ENCODE measurements around the gene DNAH17. TPM values are rescaled to one million over a fixed set of nuclear protein-coding genes. Genes with fewer than 3 reads are reported as not detected.

The DNAH17 gene
- total RNA-seq, 2 donors from 2014 or later = 0.76 to 1.0 TPM

GRCh38 chr17:78541488-78542206, 35.5 kb downstream of the DNAH17 start:
- Mint-ChIP-seq H3K36me3 (ENCODE audit: insufficient read depth in 2 of 2) (no peaks in the 10 kb centered on the region), H3K4me1 (ENCODE audit: low read depth) (peaks cover 7% of the 10 kb centered on the region), H3K9me3 (no peaks in the 10 kb centered on the region), H3K27me3 (ENCODE audit: low read depth) (no peaks in the 10 kb centered on the region), H3K4me3 (no peak overlapping the region), H3K27ac (no peak overlapping the region)
- ATAC-seq (replicated peaks in 1 of 2) (no peak), DNase-seq (no peak)

DNA sequence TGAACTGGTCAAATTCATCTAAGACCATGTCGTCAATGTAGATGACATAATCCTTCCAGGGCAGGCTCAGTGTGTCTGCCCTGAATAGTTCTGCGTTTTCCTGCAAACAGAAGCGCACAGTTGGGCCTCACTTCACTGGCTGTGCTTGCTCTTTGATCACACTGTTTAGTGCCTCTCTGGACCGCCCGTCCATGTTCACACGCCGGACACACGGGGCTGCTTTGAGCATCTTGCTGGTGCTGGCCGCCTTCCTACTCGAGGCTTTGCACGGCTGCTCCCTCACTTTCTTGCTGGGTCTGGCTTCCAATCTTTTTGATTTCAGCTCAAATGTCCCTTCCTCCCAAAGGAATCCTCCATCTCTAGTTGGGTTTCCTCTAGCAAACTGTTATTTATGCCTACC, 37.4 kb downstream of the DNAH17 start:
- Mint-ChIP-seq H3K36me3 (ENCODE audit: insufficient read depth in 2 of 2) (no peaks in the 10 kb centered on the region), H3K27ac (no peak overlapping the region), H3K27me3 (ENCODE audit: low read depth) (no peaks in the 10 kb centered on the region), H3K4me1 (ENCODE audit: low read depth) (peaks cover 20% of the 10 kb centered on the region), H3K9me3 (no peaks in the 10 kb centered on the region), H3K4me3 (no peak overlapping the region)
- no peak for DNase-seq
- ATAC-seq (replicated peaks in 1 of 2) = no peak

DNA sequence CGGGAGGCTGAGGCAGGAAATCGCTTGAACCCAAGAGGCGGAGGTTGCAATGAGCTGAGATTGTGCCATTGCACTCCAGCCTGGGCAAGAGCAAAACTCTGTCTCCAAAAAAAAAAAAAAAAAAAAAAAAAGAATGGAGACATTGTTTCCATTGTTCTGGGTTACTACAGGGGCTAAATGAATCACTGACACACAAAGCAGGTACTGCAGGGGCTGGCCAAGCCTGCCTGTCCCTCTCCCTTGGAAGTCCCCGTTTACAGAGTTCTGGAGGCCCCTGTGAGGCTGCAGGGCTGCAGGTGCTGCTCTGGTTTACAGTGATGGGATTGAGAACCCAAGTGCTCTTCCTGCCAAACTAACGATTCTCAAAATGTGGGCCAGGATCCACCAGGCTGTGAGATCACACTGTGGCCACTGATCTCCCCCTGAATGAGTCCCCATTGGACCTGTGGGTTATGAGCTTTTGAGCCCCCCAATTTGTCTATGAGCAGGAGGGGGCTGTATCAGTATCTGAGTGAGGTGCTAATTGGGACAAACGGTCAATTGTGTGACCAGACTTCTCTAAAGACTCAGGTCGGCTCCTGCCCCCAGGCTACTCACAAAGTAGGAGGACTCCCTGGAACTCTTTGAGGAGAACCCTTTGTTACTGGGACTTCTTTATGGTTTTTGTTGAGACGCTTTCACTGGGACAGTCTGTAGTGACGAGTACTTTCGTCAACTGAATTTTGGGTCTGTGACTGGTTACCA, 39.0 kb downstream of the DNAH17 start:
- no peak overlapping the region for H3K4me3 Mint-ChIP-seq
- peak; percentile 95 to 97 for ATAC-seq (replicated peaks in 1 of 2)
- peaks cover 32% of the 10 kb centered on the region for H3K4me1 Mint-ChIP-seq (ENCODE audit: low read depth)
- H3K27ac Mint-ChIP-seq = no peak overlapping the region
- no peaks in the 10 kb centered on the region for H3K36me3 Mint-ChIP-seq (ENCODE audit: insufficient read depth in 2 of 2)
- DNase-seq = peak; percentile 30 to 44
- no peaks in the 10 kb centered on the region for H3K27me3 Mint-ChIP-seq (ENCODE audit: low read depth)
- no peaks in the 10 kb centered on the region for H3K9me3 Mint-ChIP-seq

DNA sequence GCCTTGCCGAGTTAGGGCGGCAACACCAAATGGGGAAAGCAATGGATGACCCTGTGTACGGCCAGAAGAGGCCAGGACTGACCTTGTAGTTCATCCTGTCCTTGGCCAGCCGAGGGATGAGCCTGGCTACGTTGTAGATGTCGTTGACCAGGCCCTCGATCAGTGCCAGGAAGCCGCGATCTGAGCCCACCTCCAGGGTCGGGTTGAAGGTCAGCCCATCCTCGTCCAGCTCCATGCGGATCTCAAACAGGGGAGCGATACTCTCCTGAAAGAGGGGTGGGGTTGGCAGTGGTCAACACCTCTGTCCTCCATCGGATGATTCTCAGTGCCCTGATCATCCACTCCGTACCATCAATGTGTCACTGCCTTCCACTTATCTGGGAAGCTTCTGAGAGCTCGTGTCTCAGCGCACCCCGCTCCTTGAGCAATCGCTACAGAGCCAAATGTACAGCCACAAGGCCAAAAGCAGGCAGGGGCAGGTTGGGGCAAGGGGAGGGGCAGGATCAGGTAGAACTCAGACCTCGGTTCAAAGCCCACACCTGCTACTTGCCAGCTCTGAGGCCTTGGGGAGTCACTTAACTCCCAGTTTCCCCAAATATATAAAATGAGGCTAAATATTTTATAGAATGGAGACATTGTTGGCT, 39.9 kb downstream of the DNAH17 start:
- no peak for DNase-seq
- no peak overlapping the region for H3K27ac Mint-ChIP-seq

DNA sequence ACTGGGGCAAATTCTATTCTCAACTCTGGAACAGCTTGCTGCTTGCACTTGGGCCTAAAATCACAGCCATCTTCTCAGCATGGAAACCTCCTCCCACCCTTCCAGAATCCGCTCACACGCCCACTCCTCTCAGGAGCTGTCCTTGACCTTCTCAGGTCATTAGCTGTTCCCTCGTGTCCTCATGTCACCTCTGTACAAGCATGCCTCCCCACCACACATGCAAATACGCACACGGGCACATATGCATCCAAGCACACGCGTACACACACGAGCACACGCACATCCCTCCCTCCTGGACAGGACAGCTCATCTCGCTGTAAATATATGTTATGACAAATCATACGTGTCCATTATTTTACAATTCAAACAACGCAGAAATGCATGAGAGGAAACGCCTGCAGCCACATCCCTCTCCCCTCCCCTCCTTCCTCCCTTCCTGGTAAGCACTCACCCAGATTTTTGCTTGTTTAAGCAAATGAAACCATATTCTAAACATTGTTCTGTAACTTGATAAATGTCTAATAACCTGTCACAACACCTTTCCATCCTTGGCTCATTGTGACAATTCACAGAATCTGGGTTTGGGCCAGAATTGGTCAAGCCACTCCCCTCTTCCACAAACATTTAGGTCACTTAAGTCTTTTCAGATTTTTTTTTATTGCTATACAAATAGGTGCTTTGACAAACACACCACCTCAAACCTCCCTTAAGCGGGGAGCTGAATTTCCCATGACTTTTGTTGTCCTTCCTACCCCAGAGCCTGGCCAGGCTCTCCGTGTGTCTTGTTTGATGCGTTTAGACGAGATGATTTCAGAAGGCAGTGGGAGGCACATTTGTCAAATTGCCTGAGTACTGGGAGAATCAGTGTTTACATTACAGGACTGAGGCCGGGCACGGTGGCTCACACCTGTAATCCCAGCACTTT, 41.7 kb downstream of the DNAH17 start:
- DNase-seq = no peak
- Mint-ChIP-seq H3K4me3 (peak overlapping the region in 1 of 2 donors; percentile 4), H3K27me3 (ENCODE audit: low read depth) (no peaks in the 10 kb centered on the region), H3K4me1 (ENCODE audit: low read depth) (peaks cover 45% of the 10 kb centered on the region), H3K9me3 (no peaks in the 10 kb centered on the region), H3K36me3 (ENCODE audit: insufficient read depth in 2 of 2) (no peaks in the 10 kb centered on the region), H3K27ac (no peak overlapping the region)
- ATAC-seq (replicated peaks in 1 of 2) = peak in 1 of 2 donors; percentile 22

More for the DNA sequence above, 39.9 kb downstream of the DNAH17 start:
- H3K4me3 Mint-ChIP-seq = no peak overlapping the region
- no peak for ATAC-seq (replicated peaks in 1 of 2)
- no peaks in the 10 kb centered on the region for H3K36me3 Mint-ChIP-seq (ENCODE audit: insufficient read depth in 2 of 2)
- no peaks in the 10 kb centered on the region for H3K27me3 Mint-ChIP-seq (ENCODE audit: low read depth)
- H3K9me3 Mint-ChIP-seq = no peaks in the 10 kb centered on the region
- peaks cover 39% of the 10 kb centered on the region for H3K4me1 Mint-ChIP-seq (ENCODE audit: low read depth)

DNA sequence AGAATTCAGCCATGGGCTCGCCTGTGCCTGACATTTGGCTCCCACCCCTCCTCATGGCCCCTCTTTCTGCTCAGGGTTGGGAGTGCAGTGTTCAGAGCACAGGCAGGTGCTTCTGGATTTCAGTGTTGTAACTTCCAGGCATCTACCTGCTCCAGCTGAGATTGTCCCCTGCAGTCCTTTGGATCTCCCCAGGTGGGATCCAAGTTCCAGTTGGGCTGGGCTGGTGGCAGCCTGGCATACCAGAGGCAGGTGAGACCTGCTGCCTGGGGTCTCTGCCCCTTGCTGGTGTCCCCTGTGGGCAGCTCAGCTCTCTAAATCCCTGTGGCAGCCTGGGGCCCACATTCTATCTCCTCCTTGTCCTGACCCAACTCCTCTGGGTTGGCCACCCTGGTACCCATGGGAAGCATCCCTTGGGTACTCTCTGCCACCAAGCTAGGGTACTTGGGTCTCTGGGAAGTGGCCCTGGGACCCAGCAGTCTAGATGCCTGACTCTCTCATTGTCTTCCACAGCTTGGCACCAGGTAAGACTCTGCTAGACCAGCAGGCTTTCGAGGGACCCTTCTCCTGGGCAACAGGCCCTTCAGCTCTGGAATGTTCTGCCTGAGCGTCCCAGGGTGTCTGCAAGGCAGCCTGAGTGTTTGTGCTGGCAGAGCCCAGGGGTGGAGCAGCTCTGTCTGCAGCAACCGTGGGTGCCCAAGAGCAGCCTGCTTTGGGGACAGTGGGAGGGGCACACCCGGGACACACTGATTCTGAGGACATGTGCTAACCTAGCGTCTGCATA, 42.5 kb downstream of the DNAH17 start:
- Mint-ChIP-seq H3K9me3 (no peaks in the 10 kb centered on the region), H3K27ac (no peak overlapping the region), H3K4me3 (no peak overlapping the region), H3K36me3 (ENCODE audit: insufficient read depth in 2 of 2) (no peaks in the 10 kb centered on the region), H3K4me1 (ENCODE audit: low read depth) (peaks cover 45% of the 10 kb centered on the region), H3K27me3 (ENCODE audit: low read depth) (no peaks in the 10 kb centered on the region)
- no peak for ATAC-seq (replicated peaks in 1 of 2)
- no peak for DNase-seq

DNA sequence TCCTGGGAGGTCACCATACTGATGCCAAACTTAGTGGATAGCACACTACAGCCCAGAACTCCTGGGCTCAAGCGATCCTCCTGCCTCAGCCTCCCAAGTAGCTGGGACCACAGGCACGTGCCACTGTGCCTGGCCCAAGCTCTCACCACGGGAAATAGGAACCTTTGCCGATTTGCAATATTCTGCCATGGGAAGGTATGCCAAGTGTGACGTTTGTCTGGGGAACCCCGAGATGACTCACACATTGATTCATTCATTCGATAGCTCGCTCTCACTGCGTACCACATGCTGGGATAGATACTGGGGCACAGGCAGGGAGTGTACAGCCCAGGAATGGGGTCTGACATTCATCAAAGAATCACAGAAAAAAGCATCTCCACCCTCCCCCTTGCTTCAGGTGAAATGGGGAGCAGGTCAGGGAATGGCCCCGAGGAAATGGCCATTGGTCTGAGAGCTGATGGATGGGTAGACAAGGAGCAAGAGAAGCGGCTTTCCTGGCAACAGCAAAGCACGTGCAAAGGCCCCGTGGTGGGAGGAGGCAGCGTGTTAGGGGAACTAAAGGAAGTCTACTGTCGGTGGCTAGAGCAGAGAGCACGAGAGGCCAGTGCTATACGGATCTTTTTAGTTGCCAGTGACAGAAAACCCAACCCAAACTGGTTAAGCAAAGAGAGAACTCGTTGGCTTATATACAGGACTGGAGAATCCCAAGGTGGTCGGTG, 44.1 kb downstream of the DNAH17 start:
- no peaks in the 10 kb centered on the region for H3K36me3 Mint-ChIP-seq (ENCODE audit: insufficient read depth in 2 of 2)
- no peak overlapping the region for H3K27ac Mint-ChIP-seq
- no peaks in the 10 kb centered on the region for H3K27me3 Mint-ChIP-seq (ENCODE audit: low read depth)
- no peak overlapping the region for H3K4me3 Mint-ChIP-seq
- H3K9me3 Mint-ChIP-seq = no peaks in the 10 kb centered on the region
- DNase-seq (peak; percentile 22 to 28), ATAC-seq (replicated peaks in 1 of 2) (peak; percentile 65 to 82)
- H3K4me1 Mint-ChIP-seq (ENCODE audit: low read depth) = peaks cover 38% of the 10 kb centered on the region

DNA sequence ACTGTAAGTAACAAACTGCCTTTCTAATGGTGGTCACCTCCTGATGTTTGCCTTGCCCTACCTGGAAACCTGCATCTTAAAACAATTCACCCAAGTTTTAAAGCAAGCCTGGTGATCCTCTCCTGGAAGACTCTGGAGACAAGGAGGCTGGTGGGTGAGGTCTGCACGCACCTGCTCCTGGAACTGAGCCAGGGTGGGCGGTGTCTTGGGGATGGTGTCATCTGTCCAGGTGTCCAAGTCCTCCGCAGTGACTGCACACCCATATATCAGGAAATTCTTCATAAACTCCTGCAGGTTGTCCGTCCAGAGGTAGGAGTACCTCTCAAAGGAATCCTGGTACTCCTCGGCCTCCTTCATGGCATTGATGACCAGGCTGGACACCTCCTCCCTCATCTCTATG, 44.9 kb downstream of the DNAH17 start:
- Mint-ChIP-seq H3K27me3 (ENCODE audit: low read depth) (no peaks in the 10 kb centered on the region), H3K9me3 (no peaks in the 10 kb centered on the region), H3K4me1 (ENCODE audit: low read depth) (peaks cover 38% of the 10 kb centered on the region), H3K36me3 (ENCODE audit: insufficient read depth in 2 of 2) (no peaks in the 10 kb centered on the region), H3K27ac (no peak overlapping the region), H3K4me3 (no peak overlapping the region)
- no peak for DNase-seq
- no peak for ATAC-seq (replicated peaks in 1 of 2)

GRCh38 chr17:78530675-78531074, 46.5 kb downstream of the DNAH17 start:
- no peak overlapping the region for H3K4me3 Mint-ChIP-seq
- H3K36me3 Mint-ChIP-seq (ENCODE audit: insufficient read depth in 2 of 2) = no peaks in the 10 kb centered on the region
- no peak for ATAC-seq (replicated peaks in 1 of 2)
- H3K27me3 Mint-ChIP-seq (ENCODE audit: low read depth) = no peaks in the 10 kb centered on the region
- H3K4me1 Mint-ChIP-seq (ENCODE audit: low read depth) = peaks cover 34% of the 10 kb centered on the region
- no peaks in the 10 kb centered on the region for H3K9me3 Mint-ChIP-seq
- no peak overlapping the region for H3K27ac Mint-ChIP-seq
- DNase-seq = no peak

DNA sequence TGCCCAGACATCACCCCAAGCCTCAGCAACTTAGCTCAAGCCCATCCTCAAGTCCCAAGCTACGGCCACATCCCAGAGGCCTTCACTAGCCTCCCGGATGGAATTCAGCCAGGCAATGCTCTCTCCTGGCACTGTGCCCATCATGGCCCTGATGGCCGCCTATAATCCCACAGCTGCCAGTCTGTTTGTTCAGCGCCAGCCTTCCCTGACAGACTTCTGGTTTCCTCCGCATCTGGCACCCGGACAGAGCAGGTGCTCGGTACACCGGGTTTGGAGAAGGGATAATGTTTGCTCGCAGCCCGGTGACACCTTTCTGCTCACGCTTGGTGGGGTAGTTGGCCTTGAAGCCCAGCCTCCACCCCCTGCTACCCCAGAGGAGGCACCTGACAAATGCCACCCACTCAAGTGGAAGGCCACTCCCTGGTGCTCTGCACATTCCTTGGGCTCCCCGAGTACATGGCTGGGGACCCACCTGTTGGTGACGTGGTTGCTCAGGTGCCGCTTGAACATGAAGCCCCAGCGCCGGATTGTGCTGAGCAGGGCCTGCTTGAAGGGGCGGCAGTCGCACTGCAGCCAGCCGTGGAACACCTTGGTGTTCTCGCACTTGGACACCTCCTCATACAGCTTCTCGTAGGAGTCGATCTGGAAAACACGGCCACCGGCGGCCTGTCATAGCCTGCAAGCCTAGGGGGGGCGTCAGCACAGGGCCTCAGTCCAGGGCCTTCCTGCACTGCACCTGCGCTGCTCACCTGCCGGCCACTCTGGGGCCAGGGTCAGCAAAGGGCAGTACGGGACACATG, 47.1 kb downstream of the DNAH17 start:
- Mint-ChIP-seq H3K27ac (no peak overlapping the region), H3K9me3 (no peaks in the 10 kb centered on the region), H3K4me3 (no peak overlapping the region), H3K27me3 (ENCODE audit: low read depth) (no peaks in the 10 kb centered on the region), H3K36me3 (ENCODE audit: insufficient read depth in 2 of 2) (no peaks in the 10 kb centered on the region), H3K4me1 (ENCODE audit: low read depth) (peaks cover 28% of the 10 kb centered on the region)
- DNase-seq (no peak), ATAC-seq (replicated peaks in 1 of 2) (no peak)

- Mint-ChIP-seq H3K9me3 (no peaks in the 10 kb centered on the region), H3K4me1 (ENCODE audit: low read depth) (peaks cover 20% of the 10 kb centered on the region), H3K4me3 (no peak overlapping the region), H3K36me3 (ENCODE audit: insufficient read depth in 2 of 2) (no peaks in the 10 kb centered on the region), H3K27me3 (ENCODE audit: low read depth) (no peaks in the 10 kb centered on the region), H3K27ac (no peak overlapping the region)
- ATAC-seq (replicated peaks in 1 of 2) (no peak), DNase-seq (no peak)
Measured at GRCh38 chr17:78529251-78529650, 47.9 kb downstream of the DNAH17 start.

Measured in activated T-cell treated with anti-CD3 and anti-CD28 coated beads, Interleukin-2, amount 50 U/mL, for 72 hours (primary cell).